Measurements from ENCODE around the gene TMEM158. TPM values are rescaled to one million over a fixed set of nuclear protein-coding genes. Genes with fewer than 3 reads are reported as not detected.

The TMEM158 gene
- total and polyA plus RNA-seq, 8 donors, result 1.7 to 4.4 (median 2.6) TPM

DNA sequence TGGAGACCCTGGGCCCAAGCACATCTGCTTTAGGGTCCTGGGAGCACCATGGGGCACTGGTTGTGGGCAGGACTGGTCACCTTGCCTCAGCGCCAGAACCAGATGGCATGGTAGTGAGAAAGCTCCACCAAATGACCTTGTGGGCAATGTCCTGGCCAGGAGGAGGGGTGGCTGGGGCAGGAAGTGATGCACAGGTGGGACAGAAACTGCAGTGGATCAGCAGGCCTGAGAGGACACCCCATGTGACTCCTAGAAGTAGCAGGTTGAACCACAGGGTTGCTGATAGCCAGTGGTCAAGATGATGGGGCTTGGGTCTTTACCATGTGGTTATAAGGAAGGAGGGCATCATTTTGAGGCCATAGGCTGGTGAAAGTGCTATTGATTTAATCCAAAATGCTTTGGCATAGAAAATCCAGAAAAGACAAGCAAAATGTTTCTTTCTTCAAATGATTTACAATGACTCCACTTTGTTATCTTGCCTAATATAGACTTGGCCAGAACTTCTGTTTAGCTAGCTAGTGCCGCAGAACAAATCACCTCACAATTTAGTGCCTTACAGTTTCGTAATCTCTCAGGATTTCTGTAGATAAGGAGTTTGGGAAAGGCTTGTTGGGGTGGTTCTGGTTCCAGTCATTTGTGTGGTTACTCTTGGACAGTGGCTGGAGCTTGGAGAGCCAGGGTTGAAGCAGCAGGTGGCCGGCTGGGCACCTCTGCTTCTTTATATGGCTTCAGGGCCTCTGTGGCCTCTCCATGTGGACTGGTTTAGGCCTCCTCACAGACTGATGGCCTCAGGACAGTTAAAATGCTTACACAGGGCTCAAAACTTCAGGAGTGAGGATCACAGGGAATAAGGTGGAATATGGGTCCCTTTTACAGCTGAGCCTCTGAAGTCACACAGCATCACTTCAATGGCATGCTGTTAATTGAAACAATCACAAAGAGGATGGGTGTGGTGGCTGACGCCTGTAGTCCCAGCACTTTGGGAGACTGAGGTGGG, 27.5 kb downstream of the TMEM158 start:
- intact Hi-C loops (cut with DNase I), result no loop called here
- Histone ChIP-seq H3K4me3 (no peak overlapping the region), H3K4me1 (peaks cover 0 to 4% of the 10 kb centered on the region in 2 donors), H3K27ac (no peak overlapping the region), H3K27me3 (no peaks in the 10 kb centered on the region), H3K9me3 (no peaks in the 10 kb centered on the region), H3K36me3 (no peaks in the 10 kb centered on the region)
- TF ChIP-seq, protein P1, sequence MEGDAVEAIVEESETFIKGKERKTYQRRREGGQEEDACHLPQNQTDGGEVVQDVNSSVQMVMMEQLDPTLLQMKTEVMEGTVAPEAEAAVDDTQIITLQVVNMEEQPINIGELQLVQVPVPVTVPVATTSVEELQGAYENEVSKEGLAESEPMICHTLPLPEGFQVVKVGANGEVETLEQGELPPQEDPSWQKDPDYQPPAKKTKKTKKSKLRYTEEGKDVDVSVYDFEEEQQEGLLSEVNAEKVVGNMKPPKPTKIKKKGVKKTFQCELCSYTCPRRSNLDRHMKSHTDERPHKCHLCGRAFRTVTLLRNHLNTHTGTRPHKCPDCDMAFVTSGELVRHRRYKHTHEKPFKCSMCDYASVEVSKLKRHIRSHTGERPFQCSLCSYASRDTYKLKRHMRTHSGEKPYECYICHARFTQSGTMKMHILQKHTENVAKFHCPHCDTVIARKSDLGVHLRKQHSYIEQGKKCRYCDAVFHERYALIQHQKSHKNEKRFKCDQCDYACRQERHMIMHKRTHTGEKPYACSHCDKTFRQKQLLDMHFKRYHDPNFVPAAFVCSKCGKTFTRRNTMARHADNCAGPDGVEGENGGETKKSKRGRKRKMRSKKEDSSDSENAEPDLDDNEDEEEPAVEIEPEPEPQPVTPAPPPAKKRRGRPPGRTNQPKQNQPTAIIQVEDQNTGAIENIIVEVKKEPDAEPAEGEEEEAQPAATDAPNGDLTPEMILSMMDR (IDR thresholded peaks at IDR 0.05), result no peak
- no peak for ATAC-seq
- DNase-seq, result no peak

DNA sequence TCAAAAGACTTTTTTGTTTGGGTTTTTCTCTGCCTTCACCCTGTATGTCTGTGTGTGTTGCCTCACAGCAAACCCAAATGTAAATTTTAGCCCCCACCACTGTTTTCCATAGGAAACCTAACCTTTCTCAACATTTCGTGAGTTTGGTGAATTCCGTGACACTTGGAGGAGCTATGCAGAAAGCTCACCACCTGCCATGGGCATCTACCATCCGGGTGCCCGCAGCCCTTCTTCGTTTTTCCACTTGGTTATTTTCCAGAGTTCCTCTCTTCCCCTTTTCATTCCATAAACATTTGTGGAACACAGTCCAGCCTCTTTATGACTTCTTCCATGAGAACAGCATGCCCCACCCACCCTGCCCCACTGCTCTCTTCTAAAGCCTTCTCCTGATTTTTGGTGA, 31.3 kb downstream of the TMEM158 start:
- Histone ChIP-seq H3K27me3 (no peaks in the 10 kb centered on the region), H3K9me3 (no peaks in the 10 kb centered on the region), H3K27ac (no peak overlapping the region), H3K36me3 (no peaks in the 10 kb centered on the region), H3K4me3 (no peak overlapping the region), H3K4me1 (peaks cover 0 to 3% of the 10 kb centered on the region in 2 donors)
- intact Hi-C loops (cut with DNase I), result no loop called here
- TF ChIP-seq, protein P1 (IDR thresholded peaks at IDR 0.05), result no peak
- DNase-seq, result no peak
- ATAC-seq, result no peak

DNA sequence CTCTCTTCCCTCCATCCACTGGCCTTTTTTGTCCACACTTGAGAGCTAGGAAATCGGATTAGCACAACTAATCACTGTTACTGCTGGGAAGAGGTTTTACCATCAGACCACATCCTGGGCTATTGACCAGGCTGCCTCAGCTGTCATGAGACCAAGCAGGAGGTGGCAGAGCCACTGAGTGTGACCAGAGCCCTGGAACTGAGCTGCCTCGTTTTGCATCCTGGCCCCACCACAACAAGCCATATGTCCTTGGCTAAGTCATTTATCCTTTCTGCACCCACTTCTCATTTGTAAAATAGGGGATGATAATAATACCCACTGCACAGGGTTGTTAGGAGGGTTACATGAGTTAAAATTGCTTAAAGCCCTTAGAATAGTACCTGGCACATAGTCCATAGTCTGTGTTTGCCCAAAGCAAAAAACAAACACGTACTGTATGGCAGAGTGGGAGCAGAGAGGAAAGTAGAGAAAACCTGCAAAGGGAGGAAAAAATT, 34.1 kb downstream of the TMEM158 start:
- no peak for DNase-seq
- Histone ChIP-seq H3K27me3 (no peaks in the 10 kb centered on the region), H3K9me3 (no peaks in the 10 kb centered on the region), H3K4me1 (no peaks in the 10 kb centered on the region), H3K36me3 (no peaks in the 10 kb centered on the region), H3K27ac (no peak overlapping the region), H3K4me3 (no peak overlapping the region)
- TF ChIP-seq, protein P1 (IDR thresholded peaks at IDR 0.05), result no peak
- intact Hi-C loops (cut with DNase I), result no loop called here
- ATAC-seq, result no peak

DNA sequence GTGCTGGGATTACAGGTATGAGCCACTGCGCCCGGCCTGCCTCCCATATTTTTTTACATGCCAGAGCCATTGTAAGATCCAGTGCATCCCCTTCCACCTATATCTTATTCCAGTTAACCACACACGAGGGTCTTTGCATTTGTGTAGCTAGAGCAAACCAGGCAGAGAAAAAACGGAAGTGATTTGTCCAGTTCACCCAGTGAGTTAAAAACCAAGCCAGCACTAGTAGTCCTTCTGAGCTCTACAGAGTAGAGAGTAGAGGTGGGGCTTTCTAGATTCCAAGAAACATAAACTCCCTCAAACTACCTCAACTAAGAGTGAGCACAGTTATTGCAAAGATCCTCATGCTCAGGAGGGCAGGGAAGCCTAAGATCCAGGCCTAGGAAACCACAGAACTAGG, 34.7 kb downstream of the TMEM158 start:
- no peaks in the 10 kb centered on the region for H3K27me3 ChIP-seq
- DNase-seq, result no peak
- H3K27ac ChIP-seq, result no peak overlapping the region
- H3K36me3 ChIP-seq, result no peaks in the 10 kb centered on the region
- TF ChIP-seq, protein P1 (IDR thresholded peaks at IDR 0.05), result no peak
- no peak overlapping the region for H3K4me3 ChIP-seq
- ATAC-seq, result no peak
- H3K9me3 ChIP-seq, result no peaks in the 10 kb centered on the region
- intact Hi-C loops (cut with DNase I), result no loop called here
- no peaks in the 10 kb centered on the region for H3K4me1 ChIP-seq
